HG03520 (cell line): Measurements from ENCODE around the gene TRIM25.

ENCODE experiments used
- ATAC-seq: cut with Tn5 transposase; IDR thresholded peaks from one replicate; pipeline ENCODE4 v1.9.1; 2021; ENCODE audit warnings: mild to moderate bottlenecking, moderate library complexity; ENCODE audit not compliant: unreplicated experiment

TRIM25 gene

DNA sequence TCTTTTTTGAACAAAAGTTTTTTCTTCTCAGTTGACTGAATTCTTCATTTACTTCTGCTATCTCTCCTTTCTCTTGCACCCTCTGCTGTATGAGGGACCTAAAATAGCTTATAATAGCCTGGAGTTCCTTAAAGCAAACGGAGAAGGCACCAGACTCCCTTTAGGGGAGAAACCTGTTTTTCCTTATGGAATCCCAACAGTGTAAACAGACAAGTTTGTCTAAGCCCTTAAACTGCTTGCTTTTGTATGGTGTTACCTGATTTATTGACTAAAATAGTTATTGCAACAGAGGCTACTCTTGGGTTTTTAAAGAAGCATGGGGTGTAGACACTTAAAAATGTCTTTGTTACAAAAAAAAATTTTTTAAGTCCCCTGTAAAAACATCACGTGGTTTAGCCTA is 12.9 kb upstream of the TRIM25 start:
- ATAC-seq: no peak

GRCh38 chr17:56926270-56926669 is 12.4 kb upstream of the TRIM25 start:
- no peak for ATAC-seq

- ATAC-seq: no peak
Measured at GRCh38 chr17:56925088-56925487, 11.2 kb upstream of the TRIM25 start.

GRCh38 chr17:56919717-56920116 is 5.9 kb upstream of the TRIM25 start:
- no peak for ATAC-seq

DNA sequence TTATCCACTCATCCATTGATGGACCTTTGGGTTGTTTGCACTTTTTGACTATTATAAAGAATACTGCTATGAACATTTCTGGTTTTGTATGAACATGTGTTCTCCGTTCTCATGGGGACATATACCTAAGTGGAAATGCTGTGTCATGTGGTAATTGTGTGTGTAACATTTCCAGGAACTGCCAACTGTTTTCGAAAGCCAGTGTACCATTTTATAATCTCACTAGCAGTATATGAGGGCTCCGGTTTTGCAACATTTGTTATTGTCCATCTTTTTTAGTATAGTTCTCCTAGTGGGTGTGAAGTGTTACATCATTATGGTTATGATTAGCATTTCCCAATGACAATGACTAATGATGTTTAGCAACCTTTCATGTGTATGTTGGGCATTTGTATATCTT is 5.1 kb upstream of the TRIM25 start:
- no peak for ATAC-seq

- ATAC-seq: no peak
Measured at GRCh38 chr17:56917559-56918296, 3.9 kb upstream of the TRIM25 start.

- ATAC-seq: no peak
Measured at GRCh38 chr17:56914581-56915273, 878 bp upstream of the TRIM25 start.

- ATAC-seq: peak; percentile 30
Measured at GRCh38 chr17:56913353-56913866, 439 bp downstream of the TRIM25 start.

DNA sequence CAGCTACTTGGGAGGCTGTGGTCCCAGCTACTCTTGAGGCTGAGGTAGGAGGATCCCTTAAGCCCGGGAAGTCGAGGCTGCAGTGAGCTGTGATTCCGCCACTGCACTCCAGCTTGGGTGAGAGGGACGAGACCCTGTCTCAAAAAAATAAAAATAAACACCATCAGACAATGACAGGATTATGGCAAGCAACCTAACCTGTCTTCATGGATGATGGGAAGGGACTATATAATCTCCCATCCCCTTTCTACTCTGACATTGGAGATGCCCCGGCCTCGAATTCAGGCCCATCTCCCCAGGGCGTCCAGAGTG is 893 bp downstream of the TRIM25 start:
- ATAC-seq: no peak

- no peak for ATAC-seq
Measured at GRCh38 chr17:56912105-56912999, 1.5 kb downstream of the TRIM25 start.

GRCh38 chr17:56910509-56911235 is 3.2 kb downstream of the TRIM25 start:
- ATAC-seq: no peak

DNA sequence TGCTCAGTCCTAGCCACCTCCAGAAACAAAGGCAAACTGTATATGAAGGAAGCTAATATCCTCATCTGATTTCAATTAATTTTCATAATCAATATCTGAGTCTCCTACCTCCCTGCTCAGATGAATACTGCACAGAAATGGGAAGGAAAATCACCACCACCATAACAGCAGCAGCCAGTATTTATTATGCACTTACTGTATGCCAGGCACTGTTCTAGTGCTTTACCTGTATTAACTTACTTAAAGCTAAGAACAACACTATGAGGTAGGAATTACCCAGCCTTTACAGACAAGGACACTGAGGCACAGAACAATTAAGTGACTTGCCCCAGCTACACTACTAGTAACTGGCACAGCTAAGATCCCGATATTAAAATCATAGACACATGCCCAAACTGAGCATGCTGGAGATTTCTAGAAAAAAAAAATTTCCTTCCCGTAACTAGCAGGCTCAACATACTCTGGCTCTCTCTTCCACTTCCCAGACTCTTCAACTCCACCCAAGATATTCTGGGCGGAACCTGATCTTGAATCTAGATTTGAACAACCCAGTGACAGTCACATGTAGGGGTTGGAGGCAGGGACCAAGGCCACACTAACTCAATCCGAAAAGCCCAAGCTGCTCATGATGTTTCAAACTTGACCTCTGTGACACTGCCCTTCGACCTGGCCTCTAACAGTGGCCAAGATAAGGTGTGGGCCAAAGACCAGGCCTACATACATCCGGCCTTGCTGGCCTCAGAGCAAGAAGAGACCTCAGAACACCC is 3.9 kb downstream of the TRIM25 start:
- ATAC-seq: no peak

GRCh38 chr17:56908001-56908542 is 5.8 kb downstream of the TRIM25 start:
- peak; percentile 85 for ATAC-seq

DNA sequence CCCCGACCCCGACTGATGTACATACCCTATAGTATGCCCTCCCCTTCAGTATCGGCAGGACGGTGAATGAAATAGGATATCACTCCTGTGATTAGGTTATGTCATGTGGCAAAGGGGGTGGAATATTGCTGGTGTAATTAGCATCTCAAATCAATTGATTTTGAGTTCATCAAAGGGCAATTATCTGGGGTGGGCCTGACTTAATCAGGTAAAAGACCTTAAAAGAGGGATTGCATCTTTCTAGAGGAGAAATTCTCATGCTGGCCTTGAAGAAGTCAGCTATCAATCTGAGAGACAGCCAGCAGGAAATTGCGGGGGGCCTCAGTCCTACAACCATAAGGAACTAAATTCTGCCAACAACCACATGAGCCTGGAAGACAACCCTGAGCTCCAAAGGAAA is 10.3 kb downstream of the TRIM25 start:
- no peak for ATAC-seq

DNA sequence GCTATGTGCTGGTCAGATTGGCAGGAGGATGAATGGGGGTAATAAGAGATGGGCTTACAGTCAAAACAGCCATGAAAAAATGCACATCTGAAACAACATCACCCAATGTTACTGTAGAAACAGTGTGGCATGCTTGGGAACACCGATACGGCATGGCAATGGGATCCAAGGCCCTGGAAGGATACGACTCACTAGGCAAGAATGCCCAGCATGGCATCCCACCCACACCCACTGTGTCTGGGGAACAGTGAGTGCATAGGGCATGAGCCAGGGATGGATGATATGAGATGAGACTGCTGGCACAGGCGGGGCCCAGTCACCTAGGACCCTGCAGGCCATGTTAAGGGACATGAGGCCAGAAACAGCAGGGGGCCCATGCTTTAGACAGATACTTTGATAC is 11.5 kb downstream of the TRIM25 start:
- ATAC-seq: no peak

DNA sequence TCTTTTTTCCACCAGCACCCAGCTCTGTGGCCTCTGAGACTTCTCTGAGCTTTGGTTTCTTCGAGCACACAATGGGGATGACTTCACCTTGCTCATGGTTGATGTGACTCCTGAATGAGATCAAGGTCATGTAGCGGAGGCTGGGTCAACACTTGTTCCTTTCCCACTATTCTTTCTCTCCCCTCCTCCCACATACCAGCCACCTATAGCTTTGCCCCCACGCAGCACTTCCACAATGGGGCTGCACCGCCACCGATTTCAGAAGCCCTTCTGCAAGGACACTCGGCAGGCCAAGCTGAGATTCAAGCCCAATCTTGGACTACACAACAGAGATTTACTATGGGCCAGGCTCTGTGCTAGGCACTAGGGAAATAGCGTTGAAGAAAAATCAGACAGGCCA is 14.4 kb downstream of the TRIM25 start:
- no peak for ATAC-seq

DNA sequence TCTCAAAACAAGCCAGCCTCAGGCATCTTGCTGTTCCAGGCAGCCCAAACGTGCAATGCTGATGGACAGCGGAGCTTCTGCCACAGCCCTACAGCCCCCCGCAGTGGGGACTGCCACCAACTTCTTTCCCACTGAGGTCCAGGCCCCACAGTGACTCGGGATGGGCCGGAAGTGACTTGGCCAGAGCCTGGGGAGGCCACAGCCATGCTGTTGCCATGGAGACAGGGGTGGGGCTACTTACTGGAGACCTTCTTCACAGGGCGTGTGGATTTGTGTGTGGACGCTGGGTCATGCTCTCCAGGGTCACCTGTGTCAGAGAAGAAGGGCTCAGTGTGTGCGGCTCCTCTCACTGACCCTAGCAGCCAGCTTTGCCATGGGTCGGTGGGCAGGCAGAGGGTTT is 15.0 kb downstream of the TRIM25 start:
- ATAC-seq: no peak

DNA sequence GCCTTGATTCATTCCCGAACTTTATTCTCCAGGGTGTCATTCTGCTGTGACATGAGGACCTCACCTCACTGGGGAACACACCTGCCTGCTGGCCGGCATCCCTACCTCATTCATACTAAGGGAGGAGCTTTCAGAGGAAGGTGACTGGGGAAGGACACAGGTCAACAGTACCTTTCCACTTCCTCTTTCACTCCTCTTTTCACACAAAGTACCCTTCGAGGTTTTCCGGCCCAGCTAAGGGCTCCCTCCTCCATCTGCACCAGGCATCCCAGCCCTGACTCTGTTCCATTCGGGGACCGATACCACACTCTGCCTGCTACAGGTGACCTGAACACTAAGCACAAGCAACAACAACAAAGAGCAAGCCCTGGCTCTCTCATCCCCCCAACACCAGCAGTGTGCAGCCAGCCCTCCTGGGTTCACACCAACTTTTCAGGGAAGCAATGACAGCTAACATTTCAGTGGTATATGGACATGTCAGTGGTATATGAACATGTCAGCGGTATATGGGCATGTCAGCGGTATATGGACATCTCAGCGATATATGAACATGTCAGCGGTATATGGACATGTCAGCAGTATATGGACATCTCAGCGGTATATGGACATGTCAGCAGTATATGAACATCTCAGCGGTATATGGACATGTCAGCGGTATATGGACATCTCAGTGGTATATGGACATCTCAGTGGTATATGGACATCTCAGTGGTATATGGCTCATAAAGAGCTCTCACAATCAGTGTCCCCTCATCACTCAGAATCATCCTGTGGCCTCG is 16.0 kb downstream of the TRIM25 start:
- no peak for ATAC-seq

DNA sequence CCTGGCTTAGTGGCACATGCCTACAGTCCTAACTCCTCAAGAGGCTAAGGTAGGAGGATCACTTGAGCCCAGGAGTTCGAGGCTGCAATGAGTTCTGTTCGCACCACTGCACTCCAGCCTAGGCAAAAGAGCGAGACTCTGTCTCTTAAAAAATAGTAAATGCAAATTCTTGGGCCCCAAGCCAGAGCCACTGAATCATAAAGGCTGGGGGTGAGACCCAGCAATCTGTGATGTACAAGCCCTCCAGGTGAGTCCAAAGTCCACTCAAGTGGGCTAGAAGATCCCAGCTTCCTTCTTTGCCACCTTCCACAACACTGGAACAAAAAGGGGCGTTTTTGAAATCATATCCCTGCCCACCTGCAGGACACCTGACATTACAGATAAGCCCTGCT is 16.9 kb downstream of the TRIM25 start:
- no peak for ATAC-seq
